ENCODE results near the gene PCDH9. TPM values are rescaled to one million over a fixed set of nuclear protein-coding genes. Genes with fewer than 3 reads are reported as not detected.

PCDH9 gene
- total and polyA plus RNA-seq, 10 donors, result 0.24 to 8.1 (median 3.8) TPM

- intact Hi-C loops (cut with DNase I; ENCODE audit: low total_unique reads), result no loop called here
- Histone ChIP-seq H3K27me3 (replicated peaks in 1 of 7) (no peaks in the 10 kb centered on the region), H3K27ac (no peak overlapping the region), H3K4me1 (no peaks in the 10 kb centered on the region), H3K36me3 (no peaks in the 10 kb centered on the region), H3K4me3 (no peak overlapping the region), H3K9me3 (no peaks in the 10 kb centered on the region)
- no peak for TF ChIP-seq POLR2AphosphoS5 (IDR thresholded peaks at IDR 0.05)
- no peak for DNase-seq
- 85 to 93% (median 88%) methylated on average over 3 of the region's 3 CpGs for WGBS, 5 donors
Measured at GRCh38 chr13:66840621-66841020, 389.5 kb downstream of the PCDH9 start.

GRCh38 chr13:66837246-66837645 lies 392.9 kb downstream of the PCDH9 start:
- intact Hi-C loops (cut with DNase I; ENCODE audit: low total_unique reads), result no loop called here
- H3K4me3 ChIP-seq, result no peak overlapping the region
- no peak overlapping the region for H3K27ac ChIP-seq
- no peak for DNase-seq
- H3K27me3 ChIP-seq (replicated peaks in 1 of 7), result no peaks in the 10 kb centered on the region
- TF ChIP-seq CTCF (IDR thresholded peaks at IDR 0.05 in 8 of 11, conservative IDR thresholded peaks at IDR 0.05 in 3 of 11), result no peak
- TF ChIP-seq POLR2AphosphoS5 (IDR thresholded peaks at IDR 0.05), result no peak
- TF ChIP-seq POLR2A (IDR thresholded peaks at IDR 0.05), result no peak
- 68 to 76% (median 74%) methylated on average over 10 of the region's 10 CpGs for WGBS, 5 donors
- H3K9me3 ChIP-seq, result no peaks in the 10 kb centered on the region
- H3K4me1 ChIP-seq, result peaks cover 0 to 4% (median 0%) of the 10 kb centered on the region in 6 donors
- no peaks in the 10 kb centered on the region for H3K36me3 ChIP-seq

- peak overlapping the region in 5 of 8 donors; percentile 17 to 66 (median 45) for H3K27ac ChIP-seq
- no peaks in the 10 kb centered on the region for H3K27me3 ChIP-seq (replicated peaks in 1 of 7)
- TF ChIP-seq CTCF (IDR thresholded peaks at IDR 0.05 in 8 of 11, conservative IDR thresholded peaks at IDR 0.05 in 3 of 11) (no peak), POLR2AphosphoS5 (IDR thresholded peaks at IDR 0.05) (peak in 1 of 3 donors; percentile 22)
- no peak overlapping the region for H3K4me3 ChIP-seq
- intact Hi-C loops (cut with DNase I; ENCODE audit: low total_unique reads), result no loop called here
- H3K9me3 ChIP-seq, result no peaks in the 10 kb centered on the region
- peaks cover 0 to 7% (median 2%) of the 10 kb centered on the region in 6 donors for H3K4me1 ChIP-seq
- no peaks in the 10 kb centered on the region for H3K36me3 ChIP-seq
- no peak for DNase-seq
- 47 to 63% (median 60%) methylated on average over 9 of the region's 9 CpGs for WGBS, 5 donors
Measured at GRCh38 chr13:66835040-66835628, 395.0 kb downstream of the PCDH9 start.

- Histone ChIP-seq H3K9me3 (no peaks in the 10 kb centered on the region), H3K27ac (peak overlapping the region in 2 of 8 donors; percentile 2 to 10), H3K36me3 (no peaks in the 10 kb centered on the region), H3K4me3 (no peak overlapping the region), H3K27me3 (replicated peaks in 1 of 7) (no peaks in the 10 kb centered on the region), H3K4me1 (peaks cover 0 to 12% (median 2%) of the 10 kb centered on the region in 6 donors)
- TF ChIP-seq POLR2A (IDR thresholded peaks at IDR 0.05), result no peak
- TF ChIP-seq POLR2AphosphoS5 (IDR thresholded peaks at IDR 0.05), result no peak
- TF ChIP-seq CTCF (IDR thresholded peaks at IDR 0.05 in 8 of 11, conservative IDR thresholded peaks at IDR 0.05 in 3 of 11), result no peak
- intact Hi-C loops (cut with DNase I; ENCODE audit: low total_unique reads), result no loop called here
- 21 to 38% (median 28%) methylated on average over 2 of the region's 2 CpGs for WGBS, 5 donors
- no peak for DNase-seq
Measured at GRCh38 chr13:66830940-66831716, 399.0 kb downstream of the PCDH9 start.
